Stomach (tissue), 9 donors: ENCODE measurements around the gene ACP6. TPM values are rescaled to one million over a fixed set of nuclear protein-coding genes. Genes with fewer than 3 reads are reported as not detected.
A peak's percentile ranks its signal among the peaks of the same experiment; 100 is the strongest.

Source experiments
- DNase-seq, 2 donors: peaks; one replicate each; pipeline versions ENCODE4 v3.0.0 to v3.0.0-alpha.2; 2013 to 2019
- H3K27ac ChIP-seq, 5 donors: fragments of 200-600 bp in 4 of 5; sonication (generic) in 4 of 5; one replicate each; pipeline ENCODE4 v1.5.1; 2013 to 2019; ENCODE audit warnings: mild to moderate bottlenecking in 1 of 5, moderate library complexity in 1 of 5
- H3K27me3 ChIP-seq, 3 donors: fragments of 200-600 bp; sonication (generic); one replicate each; pipeline ENCODE4 v1.5.1; 2017 to 2019; ENCODE audit warnings: mixed run types in 1 of 3
- H3K36me3 ChIP-seq, 4 donors: fragments of 200-600 bp; sonication (generic); 1 replicate in 3 of 4; 2 replicates in 1 of 4; pipeline ENCODE4 v1.5.1; 2016 to 2019
- H3K4me1 ChIP-seq, 4 donors: fragments of 200-600 bp; sonication (generic); one replicate each; pipeline ENCODE4 v1.5.1; 2016 to 2019
- H3K4me3 ChIP-seq, 4 donors: fragments of 200-600 bp; sonication (generic) in 3 of 4; one replicate each; pipeline ENCODE4 v1.5.1; 2016 to 2019; ENCODE audit warnings: mild to moderate bottlenecking in 1 of 4
- H3K9me3 ChIP-seq, 4 donors: fragments of 200-600 bp; sonication (generic); one replicate each; pipeline ENCODE4 v1.5.1; 2016 to 2019
- CTCF ChIP-seq, 7 experiments: fragments of 450-650 bp in 4 of 7; fragments of 200-600 bp in 3 of 7; sonication (generic) in 3 of 7; IDR thresholded peaks; one replicate each; pipeline ENCODE4 v1.5.1; 2016 to 2019; ENCODE audit warnings: antibody characterized with exemption in 7 of 7, control low read depth in 2 of 7, mild to moderate bottlenecking in 1 of 7
- EP300 ChIP-seq: sonication (generic); formaldehyde crosslinking; IDR thresholded peaks from one replicate; pipeline ENCODE4 v1.6.1; 2017; ENCODE audit warnings: antibody characterized with exemption
- POLR2A ChIP-seq, 4 donors: fragments of 450-650 bp; IDR thresholded peaks; one replicate each; pipeline ENCODE4 v1.6.1; 2016; ENCODE audit warnings: antibody characterized with exemption in 4 of 4, control low read depth in 2 of 4, mild to moderate bottlenecking in 1 of 4, moderate library complexity in 1 of 4
- POLR2AphosphoS5 ChIP-seq, 3 donors: sonication (generic); formaldehyde crosslinking; IDR thresholded peaks; one replicate each; pipeline ENCODE4 v1.6.1; 2016; ENCODE audit warnings: antibody characterized with exemption in 3 of 3
- WGBS, 5 donors: extraction: QIAGEN DNeasy Blood & Tissue Kit in 3 of 5; methylation state at CpG; one replicate each; pipeline versions ENCODE4 v1.1.5 to v1.1.7; 2013 to 2018; 5-methylcytosine and 5-hydroxymethylcytosine counted together
- intact Hi-C: fragments of 100-400 bp; cut with DNase I; formaldehyde crosslinking; loops from one replicate; pipeline ENCODE4 v1.15.1; 2023; ENCODE audit warnings: low total_unique reads
- polyA plus RNA-seq, 3 donors: library from polyadenylated mRNA; stranded (reverse); fragments of 200-250 nt; gene quantifications; one replicate each; pipeline ENCODE4 v1.2.3, GENCODE V29; 2013
- total RNA-seq, 5 donors: library from RNA; depleted of rRNA; stranded (reverse); fragments of >200 nt; gene quantifications; one replicate each; pipeline versions ENCODE4 v1.1.0 to v1.2.3, GENCODE V29; 2014 to 2016
- donor health status: healthy with polysubstance abuse.
- donor health status: Bipolar disorder and iron deficiency.
- donor health status: healthy.

Gene ACP6
- total and polyA plus RNA-seq, 8 donors: 3.5 to 55.9 (median 20.0) TPM

DNA sequence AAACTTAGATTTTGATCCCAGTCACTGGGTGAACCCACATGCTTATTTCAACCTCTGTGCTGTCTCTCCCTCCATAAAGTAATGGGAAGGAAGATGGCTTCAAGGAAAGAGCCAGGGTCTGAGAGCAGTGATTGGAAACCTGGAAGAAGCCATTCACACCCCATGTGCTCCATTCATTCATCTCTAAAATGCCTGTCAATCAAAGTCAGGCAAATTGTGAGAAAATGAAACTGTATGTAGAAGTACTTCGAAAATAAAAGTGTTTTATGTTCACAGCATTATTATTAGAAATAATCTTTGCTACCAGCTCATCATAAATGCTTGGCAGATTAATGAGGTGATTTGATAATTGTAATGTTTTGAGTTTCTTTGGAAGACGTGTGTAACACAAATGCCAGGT lies 61.0 kb downstream of the ACP6 start:
- peaks cover 26 to 62% (median 58%) of the 10 kb centered on the region in 4 donors for H3K36me3 ChIP-seq
- WGBS, 5 donors: 81 to 87% (median 83%) methylated on average over 2 of the region's 2 CpGs
- intact Hi-C loops: no loop called here

DNA sequence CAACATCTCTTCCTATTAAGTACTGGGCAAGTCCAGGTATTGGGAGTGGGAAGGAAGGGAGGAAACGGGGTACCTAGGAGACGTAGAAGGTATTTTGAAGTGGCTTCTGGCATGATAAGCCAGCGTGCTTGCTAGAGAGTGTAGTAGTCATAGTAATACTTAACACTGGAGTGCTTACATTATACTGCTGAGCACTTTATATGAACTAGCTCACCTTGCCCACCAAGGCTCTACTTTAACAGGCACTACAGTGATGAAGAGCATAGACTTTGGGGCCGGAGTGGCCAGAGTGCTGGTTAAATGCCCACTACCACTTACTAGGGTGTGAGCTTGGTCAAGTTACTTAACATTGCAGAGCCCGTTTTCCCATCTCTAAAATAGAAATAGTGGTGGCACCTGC lies 61.7 kb downstream of the ACP6 start:
- Histone ChIP-seq H3K4me3 (no peak overlapping the region), H3K27me3 (no peaks in the 10 kb centered on the region), H3K4me1 (peaks cover 0 to 27% (median 5%) of the 10 kb centered on the region in 4 donors), H3K9me3 (no peaks in the 10 kb centered on the region), H3K36me3 (peaks cover 24 to 55% (median 51%) of the 10 kb centered on the region in 4 donors), H3K27ac (no peak overlapping the region)
- WGBS, 5 donors: 87 to 95% (median 93%) methylated on average over 5 of the region's 5 CpGs
- no peak for DNase-seq
- intact Hi-C loops: no loop called here
- no peak for TF ChIP-seq POLR2A (IDR thresholded peaks at IDR 0.05)
- no peak for TF ChIP-seq EP300
- no peak for TF ChIP-seq POLR2AphosphoS5 (IDR thresholded peaks at IDR 0.05)
- no peak for TF ChIP-seq CTCF (IDR thresholded peaks at IDR 0.05)

More for the DNA sequence above, 61.0 kb downstream of the ACP6 start:
- Histone ChIP-seq H3K27me3 (no peaks in the 10 kb centered on the region), H3K27ac (no peak overlapping the region), H3K4me1 (peaks cover 0 to 26% (median 5%) of the 10 kb centered on the region in 4 donors), H3K9me3 (no peaks in the 10 kb centered on the region), H3K4me3 (no peak overlapping the region)
- no peak for DNase-seq
- TF ChIP-seq CTCF (IDR thresholded peaks at IDR 0.05): no peak
- no peak for TF ChIP-seq POLR2AphosphoS5 (IDR thresholded peaks at IDR 0.05)
- TF ChIP-seq POLR2A (IDR thresholded peaks at IDR 0.05): no peak
- TF ChIP-seq EP300: no peak

GRCh38 chr1:147605591-147605990 lies 64.7 kb downstream of the ACP6 start:
- Histone ChIP-seq H3K36me3 (peaks cover 9 to 29% (median 25%) of the 10 kb centered on the region in 4 donors), H3K4me3 (no peak overlapping the region), H3K9me3 (no peaks in the 10 kb centered on the region), H3K27me3 (no peaks in the 10 kb centered on the region), H3K27ac (peak overlapping the region in 3 of 5 donors; percentile 14 to 59 (median 56)), H3K4me1 (peaks cover 0 to 26% (median 16%) of the 10 kb centered on the region in 4 donors)
- 73 to 87% (median 76%) methylated on average over 2 of the region's 2 CpGs for WGBS, 5 donors
- intact Hi-C loops: no loop called here
- TF ChIP-seq POLR2AphosphoS5 (IDR thresholded peaks at IDR 0.05) (no peak), EP300 (no peak), POLR2A (IDR thresholded peaks at IDR 0.05) (no peak), CTCF (IDR thresholded peaks at IDR 0.05) (no peak)
- no peak for DNase-seq

DNA sequence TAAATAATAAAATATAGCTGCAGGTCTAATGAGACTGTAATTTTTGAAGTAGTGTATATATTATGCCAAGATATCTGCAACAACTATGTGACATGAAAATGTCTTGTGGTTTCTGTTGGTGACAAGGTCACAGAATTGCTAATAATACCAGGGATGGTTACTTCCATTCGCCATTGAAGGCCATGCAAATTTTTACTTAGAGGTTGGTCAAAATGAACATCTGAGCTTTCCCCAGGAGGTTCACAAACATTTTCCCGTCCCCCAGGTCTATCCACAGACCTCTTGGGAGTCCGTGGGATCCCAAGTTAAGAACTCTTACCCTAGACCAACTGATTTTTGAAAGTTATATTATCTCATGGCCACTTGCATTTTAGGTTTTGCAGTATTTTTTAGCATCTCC lies 66.3 kb downstream of the ACP6 start:
- DNase-seq: no peak
- H3K4me1 ChIP-seq: peaks cover 0 to 24% (median 18%) of the 10 kb centered on the region in 4 donors
- TF ChIP-seq POLR2A (IDR thresholded peaks at IDR 0.05) (no peak), CTCF (IDR thresholded peaks at IDR 0.05) (no peak), POLR2AphosphoS5 (IDR thresholded peaks at IDR 0.05) (no peak), EP300 (no peak)
- intact Hi-C loops: no loop called here
- WGBS, 5 donors: 89 to 94% (median 93%) methylated on average over 3 of the region's 3 CpGs
- peaks cover 9 to 25% (median 21%) of the 10 kb centered on the region in 4 donors for H3K36me3 ChIP-seq
- H3K4me3 ChIP-seq: no peak overlapping the region
- H3K27ac ChIP-seq: no peak overlapping the region
- H3K27me3 ChIP-seq: no peaks in the 10 kb centered on the region
- no peaks in the 10 kb centered on the region for H3K9me3 ChIP-seq
